Measurements from ENCODE around the gene EIF3A. TPM values are rescaled to one million over a fixed set of nuclear protein-coding genes. Genes with fewer than 3 reads are reported as not detected.

Gene EIF3A
- total RNA-seq, 4 donors from 2014 or later = 78.8 to 95.4 (median 94.8) TPM

DNA sequence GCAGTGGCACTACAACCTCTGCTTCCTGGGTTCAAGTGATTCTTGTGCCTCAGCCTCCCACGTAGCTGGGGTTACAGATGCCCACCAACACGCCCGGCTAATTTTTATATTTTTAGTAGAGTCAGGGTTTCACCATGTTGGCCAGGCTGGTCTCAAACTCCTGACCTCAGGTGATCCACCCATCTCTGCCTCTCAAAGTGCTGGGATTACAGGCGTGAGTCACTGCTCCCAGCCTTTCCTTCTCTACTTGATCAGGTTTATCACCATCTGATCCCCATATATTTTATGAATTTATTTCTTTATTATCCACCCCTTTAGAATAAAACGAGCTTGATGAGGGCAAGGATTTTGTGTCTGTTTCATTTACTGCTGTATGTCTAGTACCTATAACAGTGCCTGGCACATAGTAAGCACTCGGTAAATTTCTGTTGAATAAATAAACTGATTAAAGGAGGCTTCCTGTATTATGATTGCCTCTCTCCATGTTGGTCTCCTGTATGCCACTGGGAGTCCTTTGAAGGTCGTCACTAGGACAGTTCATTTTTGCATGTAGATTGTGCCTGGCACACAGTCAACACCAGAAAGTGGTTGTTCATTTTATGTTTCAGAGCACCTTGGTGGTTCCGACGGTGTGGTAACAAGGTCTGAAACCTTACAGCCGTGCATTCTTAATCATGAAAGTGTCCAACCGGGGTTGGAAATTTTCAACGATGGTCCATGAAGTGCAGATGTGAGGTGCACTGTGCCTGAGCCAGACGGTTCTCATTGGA, 9.6 kb upstream of the EIF3A start:
- Histone ChIP-seq H3K27me3 (no peaks in the 10 kb centered on the region), H3K4me3 (no peak overlapping the region), H3K4me1 (no peaks in the 10 kb centered on the region), H3K27ac (peak overlapping the region in 1 of 4 donors; percentile 45), H3K36me3 (no peaks in the 10 kb centered on the region), H3K9me3 (no peaks in the 10 kb centered on the region)
- no peak for TF ChIP-seq EP300 (IDR thresholded peaks at IDR 0.05)
- no peak for TF ChIP-seq POLR2A (IDR thresholded peaks at IDR 0.05)
- TF ChIP-seq, protein P1, sequence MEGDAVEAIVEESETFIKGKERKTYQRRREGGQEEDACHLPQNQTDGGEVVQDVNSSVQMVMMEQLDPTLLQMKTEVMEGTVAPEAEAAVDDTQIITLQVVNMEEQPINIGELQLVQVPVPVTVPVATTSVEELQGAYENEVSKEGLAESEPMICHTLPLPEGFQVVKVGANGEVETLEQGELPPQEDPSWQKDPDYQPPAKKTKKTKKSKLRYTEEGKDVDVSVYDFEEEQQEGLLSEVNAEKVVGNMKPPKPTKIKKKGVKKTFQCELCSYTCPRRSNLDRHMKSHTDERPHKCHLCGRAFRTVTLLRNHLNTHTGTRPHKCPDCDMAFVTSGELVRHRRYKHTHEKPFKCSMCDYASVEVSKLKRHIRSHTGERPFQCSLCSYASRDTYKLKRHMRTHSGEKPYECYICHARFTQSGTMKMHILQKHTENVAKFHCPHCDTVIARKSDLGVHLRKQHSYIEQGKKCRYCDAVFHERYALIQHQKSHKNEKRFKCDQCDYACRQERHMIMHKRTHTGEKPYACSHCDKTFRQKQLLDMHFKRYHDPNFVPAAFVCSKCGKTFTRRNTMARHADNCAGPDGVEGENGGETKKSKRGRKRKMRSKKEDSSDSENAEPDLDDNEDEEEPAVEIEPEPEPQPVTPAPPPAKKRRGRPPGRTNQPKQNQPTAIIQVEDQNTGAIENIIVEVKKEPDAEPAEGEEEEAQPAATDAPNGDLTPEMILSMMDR (IDR thresholded peaks at IDR 0.05) = no peak
- WGBS, 2 donors = 81 to 83% methylated on average over 13 of the region's 13 CpGs
- DNase-seq (ENCODE audit: low spot score in 2 of 2) = no peak

DNA sequence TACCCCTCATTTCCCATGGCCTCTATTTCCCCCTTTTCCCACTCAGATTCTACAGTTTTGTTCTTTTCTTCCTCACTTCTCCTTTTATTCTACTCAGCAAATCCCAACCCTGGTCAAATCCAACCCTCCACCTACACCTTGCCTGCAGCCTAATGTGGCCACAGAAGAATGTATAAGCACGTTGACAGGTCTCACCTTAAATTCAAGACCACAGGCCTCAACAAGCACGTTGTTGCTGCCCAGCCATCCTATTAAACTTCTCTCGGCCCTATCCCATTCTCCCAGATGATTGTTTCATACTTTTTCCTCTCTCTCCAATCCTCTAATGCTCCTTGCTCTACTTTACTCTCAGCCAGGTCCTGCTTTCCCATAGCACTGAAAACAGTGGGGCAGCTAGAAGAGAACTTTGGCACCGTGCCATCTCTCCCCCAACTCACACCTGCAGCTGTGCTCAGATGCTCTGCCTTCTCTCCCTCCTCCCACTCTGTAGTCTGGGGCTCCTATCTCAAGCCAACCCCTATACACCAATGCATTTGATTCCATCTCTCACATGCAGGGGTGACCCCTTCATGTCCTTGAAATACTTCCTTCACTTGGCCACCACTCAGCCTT, 6.8 kb upstream of the EIF3A start:
- DNase-seq (ENCODE audit: low spot score in 2 of 2) = no peak
- whole genome bisulfite sequencing, 2 donors = 66 to 69% methylated on average over 4 of the region's 4 CpGs

DNA sequence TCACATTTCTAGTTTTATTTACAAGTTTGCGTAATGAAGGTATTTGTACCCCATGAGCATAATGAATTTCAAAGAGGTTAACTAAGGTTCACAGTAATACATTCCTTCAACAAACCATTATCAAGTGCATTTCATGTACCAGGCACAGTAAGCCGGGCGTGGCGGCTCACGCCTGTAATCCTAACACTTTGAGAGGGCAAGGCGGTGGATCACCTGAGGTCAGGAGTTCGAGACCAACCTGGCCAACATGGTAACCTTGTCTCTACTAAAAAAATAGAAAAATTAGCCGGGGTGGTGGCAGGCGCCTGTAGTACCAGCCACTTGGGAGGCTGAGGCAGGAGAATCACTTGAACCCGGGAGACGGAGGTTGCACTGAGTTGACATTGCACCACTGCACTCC, 4.3 kb upstream of the EIF3A start:
- no peak for DNase-seq (ENCODE audit: low spot score in 2 of 2)
- no peaks in the 10 kb centered on the region for H3K27me3 ChIP-seq
- TF ChIP-seq, protein P1 (IDR thresholded peaks at IDR 0.05) = no peak
- TF ChIP-seq POLR2A (IDR thresholded peaks at IDR 0.05) = no peak
- no peak for TF ChIP-seq EP300 (IDR thresholded peaks at IDR 0.05)
- peaks cover 0 to 3% (median 0%) of the 10 kb centered on the region in 4 donors for H3K4me1 ChIP-seq
- WGBS, 2 donors = 82 to 84% methylated on average over 11 of the region's 11 CpGs
- no peak overlapping the region for H3K4me3 ChIP-seq
- H3K27ac ChIP-seq = no peak overlapping the region
- no peaks in the 10 kb centered on the region for H3K36me3 ChIP-seq
- H3K9me3 ChIP-seq = no peaks in the 10 kb centered on the region

More for the DNA sequence above, 6.8 kb upstream of the EIF3A start:
- H3K27me3 ChIP-seq = no peaks in the 10 kb centered on the region
- TF ChIP-seq POLR2A (IDR thresholded peaks at IDR 0.05) (no peak), EP300 (IDR thresholded peaks at IDR 0.05) (no peak)
- TF ChIP-seq, protein P1 (IDR thresholded peaks at IDR 0.05) = no peak
- no peak overlapping the region for H3K4me3 ChIP-seq
- no peaks in the 10 kb centered on the region for H3K36me3 ChIP-seq
- H3K27ac ChIP-seq = no peak overlapping the region
- H3K4me1 ChIP-seq = no peaks in the 10 kb centered on the region
- H3K9me3 ChIP-seq = no peaks in the 10 kb centered on the region

DNA sequence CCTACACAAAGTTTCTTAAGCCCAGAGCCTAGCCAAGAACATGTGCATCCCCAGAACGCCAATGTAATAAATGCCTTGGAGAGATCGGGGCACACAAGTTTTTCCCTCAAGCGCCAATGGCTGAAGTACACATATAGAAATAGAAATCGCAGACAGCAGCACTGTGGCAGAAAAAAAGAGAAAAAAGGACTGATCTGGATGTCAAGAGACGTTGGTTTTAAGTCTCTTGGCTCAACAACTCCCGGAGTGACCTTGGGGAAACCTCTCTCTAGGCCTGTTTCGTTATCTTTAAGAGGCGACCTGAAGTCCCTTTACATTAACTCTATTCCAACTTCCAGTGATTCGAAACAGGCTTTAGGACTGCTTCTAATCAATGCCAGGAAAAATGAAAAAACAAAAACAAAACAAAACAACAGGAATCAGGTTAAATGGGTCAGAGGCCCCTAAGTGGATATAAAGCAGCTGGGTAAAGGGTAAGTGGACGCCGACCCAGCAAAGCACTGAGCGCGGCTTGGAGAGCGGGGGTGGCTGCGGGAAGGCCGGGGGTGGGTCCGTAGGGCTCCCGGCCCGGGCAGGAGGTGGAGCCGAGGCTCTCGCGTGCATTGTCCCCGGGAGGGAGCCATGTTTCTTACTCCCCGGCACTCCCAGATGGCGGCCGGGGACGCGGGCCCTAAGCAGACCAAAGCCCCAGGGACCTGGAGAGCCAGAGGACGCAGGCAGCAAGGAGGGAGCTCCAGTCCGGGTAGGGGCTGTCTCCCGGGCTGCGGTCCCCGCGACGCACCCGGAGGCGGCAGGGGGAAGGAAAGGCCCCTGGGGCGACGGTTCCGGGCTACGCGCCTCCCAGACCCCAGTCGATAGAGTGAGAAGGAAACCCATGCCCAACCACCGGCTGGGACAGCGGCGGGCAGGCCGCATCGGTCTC, 757 bp downstream of the EIF3A start:
- peaks cover 0 to 43% (median 24%) of the 10 kb centered on the region in 4 donors for H3K4me1 ChIP-seq
- no peaks in the 10 kb centered on the region for H3K9me3 ChIP-seq
- peak; percentile 28 to 54 for DNase-seq (ENCODE audit: low spot score in 2 of 2)
- no peaks in the 10 kb centered on the region for H3K36me3 ChIP-seq
- H3K27ac ChIP-seq = peak overlapping the region; percentile 67 to 96 (median 92)
- TF ChIP-seq POLR2A (IDR thresholded peaks at IDR 0.05) (no peak), EP300 (IDR thresholded peaks at IDR 0.05) (peak in 1 of 2 donors; percentile 3)
- 0 to 1% methylated on average over 32 to 48 of the region's 48 CpGs for WGBS, 2 donors
- no peaks in the 10 kb centered on the region for H3K27me3 ChIP-seq
- peak overlapping the region; percentile 57 to 90 (median 68) for H3K4me3 ChIP-seq

DNA sequence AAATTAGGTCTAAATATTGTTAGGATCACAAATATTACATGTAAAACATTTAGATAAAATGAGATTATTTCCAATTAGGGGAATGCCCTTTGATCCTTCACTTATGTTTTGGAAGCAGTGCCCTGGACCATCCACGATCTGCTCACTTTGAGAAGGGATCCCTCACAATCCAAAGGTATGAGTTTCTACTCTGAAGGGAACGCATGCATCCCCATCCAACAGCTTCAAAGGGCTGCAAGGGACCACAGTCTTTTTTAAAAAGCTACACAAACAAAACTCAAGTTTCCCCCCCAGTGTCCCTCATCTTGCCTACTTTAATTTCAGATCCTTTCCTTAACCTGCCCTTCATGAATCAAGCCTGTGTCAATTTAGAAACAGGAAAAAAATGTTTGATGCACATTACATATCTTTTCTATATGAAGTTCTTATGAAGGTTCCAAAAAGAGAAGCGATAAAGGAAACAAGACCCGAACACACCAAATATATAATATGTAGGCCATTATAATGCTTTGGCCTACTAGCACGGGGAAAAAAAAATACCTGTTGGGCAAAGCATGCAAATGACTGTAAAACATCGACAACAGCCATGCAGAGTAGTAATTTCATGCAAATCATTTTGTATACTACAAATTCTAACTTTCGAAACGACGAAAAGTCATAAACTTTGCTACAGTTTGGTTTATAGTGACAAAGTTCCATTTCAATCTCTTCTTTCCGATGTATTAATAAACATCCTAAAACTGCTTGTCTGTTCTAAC, 2.0 kb downstream of the EIF3A start:
- DNase-seq (ENCODE audit: low spot score in 2 of 2) = no peak
- H3K4me3 ChIP-seq = peak overlapping the region in 2 of 4 donors; percentile 61 to 76
- 40 to 45% methylated on average over 10 of the region's 10 CpGs for WGBS, 2 donors
- H3K4me1 ChIP-seq = peaks cover 0 to 53% (median 24%) of the 10 kb centered on the region in 4 donors
- H3K27ac ChIP-seq = peak overlapping the region in 2 of 4 donors; percentile 92 to 93
- no peaks in the 10 kb centered on the region for H3K9me3 ChIP-seq
- H3K27me3 ChIP-seq = no peaks in the 10 kb centered on the region
- no peaks in the 10 kb centered on the region for H3K36me3 ChIP-seq
- no peak for TF ChIP-seq POLR2A (IDR thresholded peaks at IDR 0.05)
- TF ChIP-seq, protein P1 (IDR thresholded peaks at IDR 0.05) = no peak
- no peak for TF ChIP-seq EP300 (IDR thresholded peaks at IDR 0.05)

Data from tibial nerve (tissue), 4 donors.